Activated CD4-positive, alpha-beta T cell treated with anti-CD3 and anti-CD28 coated beads, Interleukin-2, amount 50 U/mL, for 48 hours (primary cell): ENCODE data around the gene PSMB4.
A peak's percentile ranks its signal among the peaks of the same experiment; 100 is the strongest.
"Not testable (repeated sequence)": the region's sequence is repeated elsewhere in the genome, so short reads cannot be mapped to it uniquely, and the experiment has no call there.

ENCODE experiments used
- DNase-seq, 2 experiments: peaks; one replicate each; pipeline ENCODE4 v3.0.0-alpha.2; 2020

PSMB4 gene

DNA sequence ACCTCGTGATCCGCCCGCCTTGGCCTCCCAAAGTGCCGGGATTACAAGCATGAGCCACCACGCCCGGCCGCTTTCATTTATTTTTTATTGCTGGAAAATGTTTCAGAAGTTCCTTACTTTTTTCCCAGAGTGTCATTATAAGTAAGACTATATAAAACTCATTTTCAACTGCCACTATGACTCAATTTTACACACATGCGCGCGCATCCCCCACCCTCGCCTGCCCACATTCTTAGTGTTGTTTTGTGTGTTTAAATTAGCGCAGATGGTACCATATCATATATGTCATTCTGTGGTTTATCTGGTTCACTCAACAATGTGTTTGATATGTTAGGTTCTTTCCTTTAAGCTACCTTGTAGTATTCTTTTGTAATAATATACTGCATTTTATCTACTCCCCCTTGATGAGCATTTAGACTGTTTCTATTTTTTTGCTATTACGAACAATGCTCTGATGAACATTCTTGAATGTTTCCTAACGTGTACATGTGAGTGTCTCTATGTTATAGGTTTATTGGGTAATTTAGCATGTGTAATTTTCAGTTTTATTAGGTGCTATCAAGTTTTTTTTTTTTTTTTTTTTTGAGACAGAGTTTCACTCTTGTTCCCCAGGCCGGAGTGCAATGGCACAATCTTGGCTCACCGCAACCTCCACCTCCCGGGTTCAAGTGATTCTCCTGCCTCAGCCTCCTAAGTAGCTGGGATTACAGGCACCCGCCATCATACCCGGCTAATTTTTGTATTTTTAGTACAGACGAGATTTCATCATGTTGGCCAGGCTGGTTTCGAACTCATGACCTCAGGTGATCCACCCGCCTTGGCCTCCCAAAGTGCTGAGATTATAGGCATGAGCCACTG lies 8.9 kb upstream of the PSMB4 start:
- DNase-seq = not testable (repeated sequence)

DNA sequence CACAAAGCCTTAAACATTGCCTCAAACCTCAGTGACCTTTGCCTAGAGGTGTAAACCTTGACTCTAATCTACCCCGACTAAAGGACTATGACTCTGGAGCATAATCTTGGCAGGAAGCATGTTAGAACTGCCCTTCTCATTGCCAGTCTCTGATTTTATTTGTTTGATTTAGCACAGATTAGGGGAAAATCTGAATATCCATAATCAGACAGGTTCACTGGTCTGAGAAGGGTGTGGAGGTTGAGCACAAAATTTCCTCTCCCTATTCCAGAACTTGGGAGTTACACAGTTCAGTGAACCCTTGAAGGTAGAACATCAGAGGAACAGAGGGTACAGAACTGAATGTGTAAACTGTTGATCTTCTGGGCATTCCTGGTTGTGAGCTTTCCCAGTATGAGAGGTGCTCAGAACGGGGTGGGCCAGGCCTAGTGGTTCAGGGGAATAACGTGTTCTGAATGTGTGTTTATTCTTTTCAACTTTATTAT lies 8.3 kb upstream of the PSMB4 start:
- DNase-seq = no peak

DNA sequence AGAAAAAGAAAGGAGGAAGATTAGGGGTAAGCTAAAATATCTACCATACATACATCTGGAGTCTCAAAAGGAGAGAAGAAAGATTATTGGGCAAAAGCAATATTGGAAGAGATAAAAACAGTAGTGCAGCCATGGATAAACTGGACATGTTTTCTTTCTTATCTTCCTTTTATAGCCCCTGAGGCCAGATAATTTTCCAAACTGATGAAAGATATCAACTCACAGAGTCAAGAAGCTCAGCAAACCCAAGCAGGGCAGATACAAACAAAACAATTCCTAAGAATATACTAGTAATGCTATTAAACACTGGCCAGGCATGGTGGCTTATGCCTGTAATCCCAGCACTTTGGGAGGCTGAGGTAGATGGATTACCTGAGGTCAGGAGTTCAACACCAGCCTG lies 5.8 kb upstream of the PSMB4 start:
- no peak for DNase-seq

DNA sequence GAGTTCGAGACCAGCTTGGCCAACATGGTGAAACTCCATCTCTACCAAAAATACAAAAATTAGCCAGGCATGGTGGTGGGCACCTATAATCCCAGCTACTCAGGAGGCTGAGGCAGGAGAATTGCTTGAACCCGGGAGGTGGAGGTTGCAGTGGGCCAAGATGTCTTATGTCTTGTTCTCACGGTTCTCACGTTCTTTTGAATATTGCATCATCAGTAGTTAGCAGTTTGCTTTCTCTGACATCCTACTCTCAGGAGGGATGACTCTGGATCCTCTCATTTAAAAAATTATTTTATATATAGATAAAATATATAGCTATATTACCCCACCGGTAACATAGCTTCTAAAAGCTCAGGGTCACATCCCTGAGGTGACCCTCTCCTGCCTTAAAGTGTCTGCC lies 3.1 kb upstream of the PSMB4 start:
- DNase-seq = not testable (repeated sequence)

DNA sequence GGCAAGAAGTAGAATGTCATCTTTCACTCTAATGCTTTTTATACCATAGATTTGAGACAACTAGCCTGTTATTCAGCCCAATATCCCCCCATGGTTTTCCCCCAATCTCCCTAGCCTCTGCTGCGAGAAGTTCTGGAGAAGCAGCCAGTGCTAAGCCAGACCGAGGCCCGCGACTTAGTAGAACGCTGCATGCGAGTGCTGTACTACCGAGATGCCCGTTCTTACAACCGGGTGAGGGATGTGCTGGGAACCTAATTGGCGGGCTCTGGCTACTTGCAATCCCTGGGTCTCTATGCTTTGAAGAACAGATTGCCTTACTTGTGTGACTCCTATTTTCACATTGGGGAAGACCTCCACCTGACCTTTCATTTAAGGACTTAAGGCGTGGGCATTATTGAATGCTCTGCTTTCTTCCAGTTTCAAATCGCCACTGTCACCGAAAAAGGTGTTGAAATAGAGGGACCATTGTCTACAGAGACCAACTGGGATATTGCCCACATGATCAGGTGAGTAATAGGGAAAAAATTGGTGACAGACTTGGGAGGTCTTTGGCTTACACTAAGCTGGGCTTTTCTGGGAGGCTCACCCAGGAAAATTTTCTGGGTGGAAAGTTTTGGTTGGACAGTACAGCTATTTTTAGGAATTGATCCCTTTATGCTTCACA lies 1.9 kb downstream of the PSMB4 start:
- no peak for DNase-seq

DNA sequence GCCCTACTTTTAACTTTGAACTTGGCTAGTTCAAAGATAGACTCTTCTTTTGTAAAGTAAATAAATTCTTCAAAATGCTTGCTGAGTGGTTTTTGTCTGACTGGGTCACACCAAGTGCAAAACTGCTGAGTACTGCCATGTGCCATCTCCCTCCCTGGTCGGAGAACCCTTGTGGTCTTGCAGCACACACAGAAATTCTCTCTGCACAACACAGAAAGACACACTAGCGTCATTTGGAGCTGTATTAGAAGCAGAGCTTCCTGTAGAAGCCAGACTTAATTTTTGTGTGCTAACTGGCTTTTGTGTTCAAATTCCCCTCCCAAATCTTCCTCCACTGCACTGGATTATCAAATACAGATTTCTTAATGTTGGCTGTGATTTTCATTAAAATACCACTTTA lies 2.5 kb downstream of the PSMB4 start:
- DNase-seq = no peak

DNA sequence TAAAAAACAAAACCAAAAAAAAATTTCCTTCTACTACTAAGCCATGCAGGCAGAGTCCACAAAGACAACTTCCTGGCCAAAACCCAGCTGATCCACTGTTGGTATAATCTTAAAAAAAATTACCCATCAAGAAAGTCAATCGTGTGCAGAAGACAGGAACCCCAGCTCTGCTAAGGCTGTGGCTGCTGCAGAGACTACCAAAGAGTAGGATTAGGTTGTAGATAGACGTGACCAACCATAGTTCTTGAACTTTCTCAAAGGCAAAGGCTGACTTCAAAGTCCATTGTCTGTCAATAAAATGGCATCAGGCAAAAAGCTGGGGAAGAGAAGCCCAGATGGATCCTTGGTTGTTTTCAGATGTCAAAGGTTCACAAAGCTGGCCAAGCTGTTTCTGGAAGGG lies 3.4 kb downstream of the PSMB4 start:
- no peak for DNase-seq

DNA sequence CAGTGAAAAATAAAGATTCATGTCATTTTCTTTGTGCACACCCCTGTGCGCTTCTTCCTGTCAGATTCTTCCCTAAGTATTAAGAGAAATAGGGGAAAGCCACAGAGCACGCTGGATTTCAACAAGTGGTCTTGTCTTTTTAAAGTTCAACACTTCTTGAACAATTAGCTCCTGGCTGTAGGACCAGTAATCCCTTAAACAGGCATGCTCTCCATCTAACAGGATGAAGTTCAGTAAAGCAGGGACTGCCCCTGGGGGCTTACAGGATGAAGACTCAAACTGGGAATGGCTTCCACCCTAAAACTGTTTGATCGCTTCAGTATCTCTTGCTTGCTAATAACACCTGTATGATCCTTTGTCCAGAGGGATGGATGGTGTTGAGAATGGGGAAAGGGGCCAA lies 4.2 kb downstream of the PSMB4 start:
- DNase-seq = no peak

DNA sequence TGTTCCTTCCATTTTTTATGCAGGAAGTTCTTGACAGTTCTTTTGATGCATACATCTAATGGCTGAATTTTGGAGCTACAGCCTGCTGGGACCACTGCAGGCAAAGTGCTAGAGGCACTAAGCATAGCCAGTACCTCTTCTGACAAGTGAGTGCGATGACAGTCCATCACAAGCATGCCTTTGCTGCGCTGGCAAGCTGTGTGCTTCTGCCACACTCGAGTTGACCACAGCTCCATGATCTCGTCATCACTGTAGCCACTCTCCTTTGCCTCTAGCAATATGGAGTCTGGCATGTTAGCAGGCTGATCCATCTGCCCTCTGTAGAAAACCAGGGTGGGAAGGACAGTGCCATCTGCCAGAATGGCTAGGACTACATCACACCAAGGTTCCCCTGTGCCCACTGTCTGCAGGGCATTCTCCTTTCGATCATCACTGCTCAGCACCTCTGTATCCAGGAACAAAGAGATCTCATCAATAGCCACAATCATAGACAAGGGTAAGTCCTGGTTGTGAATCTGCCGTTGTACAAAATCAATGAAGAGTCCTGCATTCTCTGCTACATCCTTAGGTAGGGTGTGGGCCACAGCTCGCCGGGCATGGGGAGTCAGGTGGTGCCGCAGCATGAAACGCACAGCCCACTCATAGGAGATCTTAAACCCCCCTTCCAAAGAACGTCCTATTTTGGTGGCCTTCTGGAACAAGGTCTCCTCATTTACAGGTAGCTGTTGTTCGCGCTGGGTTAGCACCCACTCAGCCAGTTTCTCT lies 6.0 kb downstream of the PSMB4 start:
- no peak for DNase-seq

DNA sequence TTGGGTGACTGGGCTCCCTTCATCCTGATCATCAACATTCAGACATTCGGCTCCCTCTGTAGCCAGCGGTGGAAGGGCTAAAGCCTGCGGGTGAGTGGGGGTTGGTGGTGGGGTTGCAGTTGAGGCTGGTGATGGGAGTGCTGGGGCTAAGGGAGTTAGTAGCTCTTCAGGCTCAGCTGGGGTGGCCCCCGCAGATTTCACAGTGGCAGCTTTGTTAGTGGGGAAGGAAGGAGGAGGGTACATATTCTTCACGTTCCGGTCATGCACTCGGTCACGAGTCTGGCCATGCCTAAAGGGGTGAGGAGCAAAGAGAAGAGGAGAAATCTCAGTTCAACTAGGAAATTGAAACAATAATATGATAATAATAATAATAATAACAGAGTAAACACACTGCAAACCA lies 6.8 kb downstream of the PSMB4 start:
- no peak for DNase-seq

DNA sequence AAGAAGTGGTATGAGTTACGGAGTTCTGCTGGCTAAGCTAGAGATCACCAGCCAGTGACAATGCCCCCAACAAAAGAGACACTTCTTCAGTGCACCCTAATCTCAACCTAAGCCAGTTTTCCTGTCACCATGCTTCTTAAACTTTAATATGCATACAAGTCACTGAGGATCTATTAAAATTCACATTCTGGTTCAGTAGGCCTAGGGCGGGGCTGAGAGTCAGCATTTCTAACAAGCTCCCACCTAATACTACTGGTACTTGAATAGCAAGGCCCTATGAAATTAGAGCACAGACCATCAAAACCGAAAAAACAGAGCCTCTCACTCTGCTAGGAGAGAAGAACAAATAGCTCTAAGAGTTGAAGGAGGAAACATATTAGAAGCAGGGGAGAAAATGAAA lies 7.9 kb downstream of the PSMB4 start:
- no peak for DNase-seq

DNA sequence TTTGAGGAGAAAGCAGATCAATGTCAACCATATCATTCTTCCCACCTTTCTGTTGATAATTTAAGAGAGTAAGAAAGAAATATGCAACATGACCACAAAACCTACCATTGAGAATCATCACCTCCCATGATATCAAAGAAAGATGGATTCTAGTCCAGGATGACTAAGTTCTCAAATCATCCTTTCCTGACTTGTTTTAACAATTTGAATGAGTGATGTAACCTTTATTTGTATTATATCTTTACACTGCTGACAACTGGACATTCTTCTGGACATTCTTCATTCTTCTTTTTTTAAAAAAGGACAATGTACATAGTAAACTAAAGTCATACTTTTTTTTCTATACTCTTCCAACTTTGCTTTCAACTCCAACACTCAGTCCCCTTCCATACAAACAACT lies 9.5 kb downstream of the PSMB4 start:
- no peak for DNase-seq

DNA sequence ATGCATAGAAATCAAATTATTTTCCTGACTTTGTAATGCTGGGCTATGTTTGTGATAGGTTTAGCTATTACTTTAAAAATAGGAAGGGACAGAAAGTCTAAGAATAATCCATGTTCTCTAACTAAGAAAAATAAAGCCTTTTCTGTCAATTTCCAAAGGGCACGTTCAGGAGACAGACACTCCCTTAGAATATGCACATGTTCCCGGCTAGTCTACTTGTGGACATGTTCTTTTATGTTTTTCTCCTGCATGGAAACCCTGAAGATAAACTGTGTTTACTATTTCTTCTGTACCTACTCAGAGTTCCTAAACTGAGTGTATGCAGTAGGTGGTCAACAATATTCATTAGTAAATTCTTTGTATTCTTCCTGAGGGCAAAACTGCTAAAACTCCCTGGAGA lies 12.5 kb downstream of the PSMB4 start:
- no peak for DNase-seq

DNA sequence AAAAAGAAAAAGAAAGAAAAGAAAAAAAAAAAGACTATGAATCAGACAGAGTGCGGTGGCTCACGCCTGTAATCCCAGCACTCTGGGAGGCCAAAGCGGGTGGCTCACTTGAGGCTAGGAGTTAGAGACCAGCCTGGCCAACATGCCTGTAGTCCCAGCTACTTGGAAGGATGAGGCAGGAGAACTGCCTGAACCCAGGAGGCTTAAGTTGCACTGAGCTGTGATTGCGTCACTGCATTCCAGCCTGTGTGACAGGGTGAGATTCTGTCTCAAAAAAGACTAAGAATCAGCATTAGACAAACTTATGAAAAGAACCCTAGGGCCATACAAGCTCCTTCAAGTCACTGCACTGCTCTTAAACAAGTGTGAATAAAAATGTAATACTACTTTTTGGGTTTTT lies 16.9 kb downstream of the PSMB4 start:
- DNase-seq = no peak

DNA sequence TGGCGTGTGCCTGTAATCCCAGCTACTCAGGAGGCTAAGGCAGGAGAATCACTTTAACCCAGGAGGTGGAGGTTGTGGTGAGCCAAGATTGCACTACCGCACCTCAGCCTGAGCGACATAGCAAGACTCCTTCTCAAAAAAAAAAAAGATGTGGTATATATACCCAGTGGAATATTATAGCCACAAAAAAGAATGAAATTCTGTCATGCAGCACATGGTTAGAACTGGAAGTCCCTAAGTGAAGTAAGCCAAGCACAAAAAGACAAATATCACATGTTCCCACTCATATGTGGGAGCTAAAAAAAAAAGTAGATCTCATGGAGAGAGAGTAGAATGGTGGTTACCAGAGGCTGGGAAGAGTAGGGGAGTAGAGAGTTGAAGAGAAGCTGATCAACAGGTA lies 18.7 kb downstream of the PSMB4 start:
- no peak for DNase-seq

DNA sequence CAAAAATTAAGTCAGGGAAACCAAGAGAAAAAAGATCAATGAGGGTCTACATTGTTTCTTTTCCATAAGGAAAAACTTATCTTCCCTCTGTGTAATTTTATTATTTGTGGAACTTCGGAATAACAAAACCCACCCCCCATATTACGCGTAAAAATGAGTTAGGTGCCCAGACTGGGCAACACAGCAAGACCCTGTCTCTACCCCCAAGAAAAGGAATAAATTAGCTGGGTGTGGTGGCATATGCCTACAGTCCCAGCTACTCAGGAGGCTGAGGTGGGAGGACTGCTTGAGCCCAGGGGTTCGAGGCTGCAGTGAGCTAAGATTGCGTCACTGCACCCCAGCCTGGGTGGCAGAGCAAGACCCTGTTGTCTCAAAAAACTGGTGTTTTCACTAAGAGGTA lies 20.4 kb downstream of the PSMB4 start:
- DNase-seq = no peak

DNA sequence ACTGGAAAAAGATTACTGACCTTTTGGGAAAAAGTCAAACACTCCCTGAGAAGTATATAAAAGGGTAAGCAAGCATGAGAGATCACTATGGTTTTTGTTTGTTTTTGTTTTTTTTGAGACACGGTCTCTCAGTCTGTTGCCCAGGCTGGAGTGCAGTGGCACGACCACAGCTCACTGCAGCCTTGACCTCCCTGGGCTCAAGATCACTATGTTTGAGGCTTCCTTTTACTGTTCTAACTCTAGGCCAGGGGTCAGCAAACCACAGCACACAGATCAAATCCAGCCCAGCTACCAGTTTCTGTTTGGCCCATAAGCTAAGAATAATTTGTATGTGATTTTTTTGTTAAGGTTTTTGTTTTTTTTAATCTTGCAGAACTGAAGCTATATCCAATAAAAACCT lies 25.7 kb downstream of the PSMB4 start:
- no peak for DNase-seq

DNA sequence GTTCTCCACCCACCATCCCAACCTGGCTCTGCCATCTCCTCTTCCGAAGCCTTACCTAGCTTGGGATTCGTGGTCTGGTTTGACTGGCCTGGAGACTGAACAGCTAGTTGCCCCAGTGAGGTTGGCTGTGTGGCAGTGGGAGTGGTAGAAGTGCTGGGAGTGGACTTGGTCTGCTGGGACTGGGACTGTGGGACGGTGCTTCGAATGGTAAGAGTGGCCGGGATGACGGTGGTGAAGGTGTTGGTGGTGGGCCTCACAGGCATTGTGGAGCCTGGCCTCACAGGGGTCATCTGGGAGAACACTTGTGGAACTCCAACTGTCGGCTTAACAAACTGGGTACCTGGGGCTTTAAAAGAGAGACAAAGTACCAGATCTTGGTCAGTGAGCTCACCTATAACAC lies 28.7 kb downstream of the PSMB4 start:
- no peak for DNase-seq

DNA sequence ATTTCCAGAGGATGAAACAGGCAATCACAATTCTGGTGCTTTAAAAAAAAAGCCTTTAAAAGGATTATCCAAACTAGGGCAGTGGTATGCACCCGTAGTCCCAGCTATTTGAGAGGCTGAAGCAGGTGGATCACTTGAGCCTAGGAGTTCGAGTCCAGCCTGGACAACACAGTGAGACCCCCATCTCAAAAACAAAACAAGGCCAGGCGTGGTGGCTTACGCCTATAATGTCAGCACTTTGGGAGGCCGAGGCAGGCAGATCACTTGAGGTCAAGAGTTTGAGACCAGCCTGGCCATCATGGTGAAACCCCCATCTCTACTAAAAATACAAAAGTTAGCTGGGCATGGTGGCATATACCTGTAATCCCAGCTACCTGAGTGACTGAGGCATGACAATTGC lies 34.5 kb downstream of the PSMB4 start:
- not testable (repeated sequence) for DNase-seq

DNA sequence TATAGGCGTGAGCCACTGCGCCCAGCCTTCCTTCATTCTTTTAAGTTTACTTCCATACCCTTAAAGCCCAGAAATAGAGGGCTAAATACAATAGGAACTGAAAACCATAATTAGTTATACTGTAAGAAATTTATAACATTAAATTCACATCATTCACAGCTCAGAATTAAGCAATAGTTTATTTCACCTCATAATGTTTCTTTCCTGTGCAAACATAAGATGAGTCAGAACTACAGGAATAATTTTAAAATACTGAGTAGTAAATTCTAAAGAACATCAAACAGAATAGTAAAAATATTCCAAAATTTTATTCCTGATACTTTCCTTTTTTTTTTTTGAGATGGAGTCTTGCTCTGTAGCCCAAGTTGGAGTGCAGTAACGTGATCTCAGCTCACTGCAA lies 35.8 kb downstream of the PSMB4 start:
- DNase-seq = no peak

DNA sequence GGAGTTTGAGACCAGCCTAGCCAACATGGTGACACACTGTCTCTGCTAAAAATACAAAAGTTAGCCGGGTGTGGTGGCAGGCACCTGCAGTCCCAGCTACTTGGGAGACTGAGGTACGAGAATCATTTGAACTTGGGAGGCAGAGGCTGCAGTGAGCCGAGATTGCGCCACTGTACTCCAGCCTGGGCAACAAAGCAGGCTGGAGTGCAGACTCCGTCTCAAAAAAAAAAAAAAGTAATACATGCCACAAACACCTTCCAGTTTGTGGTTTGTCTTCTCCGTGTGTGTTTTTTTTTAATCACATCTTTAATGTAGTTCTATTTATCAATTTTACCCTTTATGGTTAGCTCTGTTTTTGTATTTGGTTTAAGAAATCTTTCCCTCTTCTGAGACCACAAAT lies 37.6 kb downstream of the PSMB4 start:
- DNase-seq = no peak

DNA sequence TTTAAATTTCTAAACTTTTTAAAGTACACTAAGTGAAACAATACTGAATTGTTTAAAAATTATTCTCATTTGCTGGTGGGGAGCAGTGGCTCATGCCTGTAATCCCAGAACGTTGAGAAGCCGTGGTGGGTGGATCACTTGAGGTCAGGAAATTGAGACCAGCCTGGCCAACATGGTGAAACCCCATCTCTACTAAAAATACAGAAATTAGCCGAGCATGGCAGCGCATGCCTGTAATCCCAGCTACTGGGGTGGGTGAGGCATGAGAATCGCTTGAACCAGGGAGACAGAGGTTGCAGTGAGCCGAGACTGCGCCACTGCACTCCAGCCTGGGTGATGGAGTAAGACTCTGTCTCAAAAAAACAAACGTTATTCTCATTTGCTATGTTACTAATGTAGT lies 38.0 kb downstream of the PSMB4 start:
- DNase-seq = not testable (repeated sequence)

DNA sequence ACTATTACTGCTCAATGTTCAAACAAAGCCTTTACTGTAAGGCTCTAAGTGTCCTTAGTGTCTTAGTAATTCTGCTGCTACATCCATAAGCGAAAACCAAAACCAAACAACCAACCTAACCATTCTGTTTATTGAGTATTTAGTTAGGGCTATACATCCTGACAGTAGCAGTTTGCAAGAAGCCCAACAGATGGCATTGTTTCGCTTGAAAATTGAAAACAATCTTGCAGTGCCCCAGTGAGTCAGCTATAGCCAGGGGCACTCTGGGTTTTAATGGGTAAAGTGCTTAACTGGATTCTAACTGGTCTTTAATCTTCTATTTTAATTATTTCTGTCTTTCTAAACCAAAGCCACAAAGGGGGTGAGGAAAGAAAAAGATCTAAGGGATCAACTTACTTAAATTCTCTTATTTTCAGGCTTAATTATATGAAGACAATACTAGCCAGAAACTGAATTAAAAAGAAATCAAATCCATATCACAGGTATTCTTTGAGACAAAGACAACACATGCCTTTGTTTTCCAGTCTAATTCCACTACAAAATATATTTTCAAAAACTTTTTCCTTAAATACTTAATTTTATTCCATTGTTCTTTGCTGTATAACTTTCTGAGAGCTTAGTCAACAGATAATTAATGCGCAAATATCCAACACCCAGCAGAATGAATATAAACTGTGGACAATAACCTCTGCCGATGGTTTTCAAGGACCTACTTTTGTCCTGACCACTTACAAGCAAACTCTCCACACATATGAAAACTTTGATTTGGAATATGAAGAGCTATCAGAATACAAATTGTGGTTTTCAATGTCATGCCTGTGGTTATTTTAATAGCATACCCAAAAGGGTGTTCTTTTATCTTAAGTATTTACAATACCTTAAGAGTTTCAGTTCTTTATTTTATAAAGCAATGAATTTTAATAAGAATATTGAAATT lies 44.7 kb downstream of the PSMB4 start:
- DNase-seq = peak; percentile 58 to 68
